Transverse colon (tissue), 4 donors: ENCODE measurements around the gene DRD4.

Experiments used
- CTCF ChIP-seq, 5 experiments: fragments of 200-600 bp in 3 of 5; fragments of 450-650 bp in 2 of 5; sonication (generic) in 3 of 5; IDR thresholded peaks; 1 replicate in 2 of 5; 2 replicates in 3 of 5; pipeline ENCODE4 v1.5.1; 2016 to 2017; ENCODE audit warnings: antibody characterized with exemption in 5 of 5, inconsistent platforms in 3 of 5, mild to moderate bottlenecking in 2 of 5, moderate library complexity in 1 of 5
- POLR2A ChIP-seq: fragments of 450-650 bp; IDR thresholded peaks from one replicate; pipeline ENCODE4 v1.6.1; 2016; ENCODE audit warnings: antibody characterized with exemption, mild to moderate bottlenecking, moderate library complexity
- POLR2AphosphoS5 ChIP-seq, 3 donors: sonication (generic); formaldehyde crosslinking; IDR thresholded peaks; one replicate each; pipeline ENCODE4 v1.6.1; 2016; ENCODE audit warnings: antibody characterized with exemption in 3 of 3

GRCh38 chr11:636511-637332 is at the start of gene DRD4:
- no peak for TF ChIP-seq CTCF (IDR thresholded peaks at IDR 0.05)
- no peak for TF ChIP-seq POLR2A
- TF ChIP-seq POLR2AphosphoS5 (IDR thresholded peaks at IDR 0.05) = no peak
